HepG2 (cell line): ENCODE results near the gene PPP4R4. TPM values are rescaled to one million over a fixed set of nuclear protein-coding genes. Genes with fewer than 3 reads are reported as not detected.

Experiments
- CCDC6 ChIP-seq: sonication (generic); formaldehyde crosslinking; IDR thresholded peaks from 2 replicates; pipeline ENCODE4 v1.8.1; 2022; ENCODE audit warnings: mild to moderate bottlenecking, missing genetic modification reagents, moderate library complexity
- CREB1 ChIP-seq, 2 experiments: fragments of 450-650 bp in 1 of 2; IDR thresholded peaks; 2 replicates each; pipeline ENCODE4 v1.6.1; 2016 to 2017; ENCODE audit warnings: control low read depth in 1 of 2, mild to moderate bottlenecking in 1 of 2, missing compliant biosample characterization in 1 of 2, missing genetic modification characterization in 1 of 2
- CREM ChIP-seq, 2 experiments: sonication (generic) in 1 of 2; formaldehyde crosslinking in 1 of 2; IDR thresholded peaks; 2 replicates each; pipeline versions ENCODE4 v1.4.0 to v1.6.1; 2016 to 2020; ENCODE audit warnings: antibody characterized with exemption in 1 of 2, mild to moderate bottlenecking in 1 of 2, missing genetic modification reagents in 1 of 2
- KDM1A ChIP-seq: IDR thresholded peaks from 2 replicates; pipeline ENCODE4 v1.6.1; 2016; ENCODE audit warnings: missing compliant biosample characterization
- MED13 ChIP-seq: sonication (generic); formaldehyde crosslinking; IDR thresholded peaks from 2 replicates; pipeline ENCODE4 v1.5.0; 2020; ENCODE audit warnings: missing genetic modification reagents
- MEIS2 ChIP-seq: sonication (generic); formaldehyde crosslinking; IDR thresholded peaks from 2 replicates; pipeline ENCODE4 v1.9.0; 2021; ENCODE audit warnings: mild to moderate bottlenecking, missing genetic modification reagents
- PITX1 ChIP-seq: sonication (generic); formaldehyde crosslinking; IDR thresholded peaks from 2 replicates; pipeline ENCODE4 v1.5.1; 2020; ENCODE audit warnings: mild to moderate bottlenecking, missing genetic modification reagents
- REPIN1 ChIP-seq: sonication (generic); formaldehyde crosslinking; IDR thresholded peaks from 2 replicates; pipeline ENCODE4 v1.8.0; 2022; ENCODE audit warnings: missing genetic modification reagents, low read depth, mild to moderate bottlenecking, borderline replicate concordance
- RFX5 ChIP-seq: IDR thresholded peaks from 2 replicates; pipeline ENCODE4 v1.6.1; 2011; ENCODE audit warnings: low read depth, low read length, improper control_type of control experiment
- SIX1 ChIP-seq: sonication (generic); formaldehyde crosslinking; IDR thresholded peaks from 2 replicates; pipeline ENCODE4 v1.4.0; 2020; ENCODE audit warnings: missing genetic modification reagents, borderline replicate concordance
- SRSF1 ChIP-seq: fragments of 200-400 bp; formaldehyde crosslinking; optimal IDR thresholded peaks from 2 replicates; pipeline ENCODE3; 2017; ENCODE audit warnings: mild to moderate bottlenecking, low read depth, low read length, moderate library complexity
- ZBTB8A ChIP-seq: sonication (generic); formaldehyde crosslinking; IDR thresholded peaks from 2 replicates; pipeline ENCODE4 v1.4.0; 2020; ENCODE audit warnings: mild to moderate bottlenecking, low read depth, missing genetic modification reagents, borderline replicate concordance
- ZNF12 ChIP-seq: sonication (generic); formaldehyde crosslinking; IDR thresholded peaks from 2 replicates; pipeline ENCODE4 v1.5.0; 2020; ENCODE audit warnings: missing genetic modification reagents
- ZNF121 ChIP-seq: sonication (generic); formaldehyde crosslinking; IDR thresholded peaks from 2 replicates; pipeline ENCODE4 v1.5.0; 2020; ENCODE audit warnings: mild to moderate bottlenecking, missing genetic modification reagents
- ZNF337 ChIP-seq: sonication (generic); formaldehyde crosslinking; IDR thresholded peaks from 2 replicates; pipeline ENCODE4 v1.5.1; 2020; ENCODE audit warnings: missing genetic modification reagents, low read depth, mild to moderate bottlenecking, borderline replicate concordance
- ZNF761 ChIP-seq: sonication (generic); formaldehyde crosslinking; conservative IDR thresholded peaks from 2 replicates; pipeline ENCODE4 v1.4.0; 2020; ENCODE audit warnings: mild to moderate bottlenecking, missing genetic modification reagents
- ZNF841 ChIP-seq: sonication (generic); formaldehyde crosslinking; IDR thresholded peaks from 2 replicates; pipeline ENCODE4 v1.8.1; 2023; ENCODE audit warnings: missing genetic modification reagents, borderline replicate concordance
- polyA plus RNA-seq, 8 experiments: library from polyadenylated mRNA; depleted of rRNA in 3 of 8; stranded (reverse) in 7 of 8; unstranded in 1 of 8; fragments of >200 nt; fragmentation: Illumina TruSeq in 4 of 8; extraction: Trizol in 4 of 8; gene quantifications; 2 replicates each; pipeline versions ENCODE4 v1.2.1 to v1.2.3, GENCODE V29; 2011 to 2016; ENCODE audit warnings: low read depth in 4 of 8, missing spikeins in 1 of 8, mixed read lengths in 1 of 8; ENCODE audit not compliant: insufficient read depth in 1 of 8
- total RNA-seq, 5 experiments: library from RNA; depleted of rRNA; stranded (reverse); fragments of >200 nt; fragmentation: Illumina TruSeq; extraction: Trizol; gene quantifications; 2 replicates each; pipeline ENCODE4 v1.2.3, GENCODE V29; 2016; ENCODE audit warnings: low read depth in 1 of 5
- TF ChIP-seq, protein P1 (sequence below): IDR thresholded peaks from 2 replicates; pipeline ENCODE4 v1.6.1; 2016; ENCODE audit warnings: missing biosample characterization, missing genetic modification reagents, low read depth
- TF ChIP-seq, protein P2 (sequence below): sonication (generic); formaldehyde crosslinking; IDR thresholded peaks from 2 replicates; pipeline ENCODE4 v1.4.0; 2020; ENCODE audit warnings: missing genetic modification reagents
- TF ChIP-seq, protein P3 (sequence below): sonication (generic); formaldehyde crosslinking; IDR thresholded peaks from 2 replicates; pipeline ENCODE4 v1.4.0; 2020; ENCODE audit warnings: missing genetic modification reagents, borderline replicate concordance
- TF ChIP-seq, protein P4 (sequence below): sonication (generic); formaldehyde crosslinking; IDR thresholded peaks from 2 replicates; pipeline ENCODE4 v1.5.1; 2020; ENCODE audit warnings: missing genetic modification reagents, mild to moderate bottlenecking, borderline replicate concordance
- TF ChIP-seq, protein P5 (sequence below): sonication (generic); formaldehyde crosslinking; IDR thresholded peaks from 2 replicates; pipeline ENCODE4 v1.8.0; 2022; ENCODE audit warnings: missing genetic modification reagents, mild to moderate bottlenecking, borderline replicate concordance

PPP4R4 gene
- total and polyA plus RNA-seq, 2 of the 13 experiments (the other 11 are each of a cell fraction or from before 2014, with no cell fraction given) = 9.5 to 19.8 TPM

DNA sequence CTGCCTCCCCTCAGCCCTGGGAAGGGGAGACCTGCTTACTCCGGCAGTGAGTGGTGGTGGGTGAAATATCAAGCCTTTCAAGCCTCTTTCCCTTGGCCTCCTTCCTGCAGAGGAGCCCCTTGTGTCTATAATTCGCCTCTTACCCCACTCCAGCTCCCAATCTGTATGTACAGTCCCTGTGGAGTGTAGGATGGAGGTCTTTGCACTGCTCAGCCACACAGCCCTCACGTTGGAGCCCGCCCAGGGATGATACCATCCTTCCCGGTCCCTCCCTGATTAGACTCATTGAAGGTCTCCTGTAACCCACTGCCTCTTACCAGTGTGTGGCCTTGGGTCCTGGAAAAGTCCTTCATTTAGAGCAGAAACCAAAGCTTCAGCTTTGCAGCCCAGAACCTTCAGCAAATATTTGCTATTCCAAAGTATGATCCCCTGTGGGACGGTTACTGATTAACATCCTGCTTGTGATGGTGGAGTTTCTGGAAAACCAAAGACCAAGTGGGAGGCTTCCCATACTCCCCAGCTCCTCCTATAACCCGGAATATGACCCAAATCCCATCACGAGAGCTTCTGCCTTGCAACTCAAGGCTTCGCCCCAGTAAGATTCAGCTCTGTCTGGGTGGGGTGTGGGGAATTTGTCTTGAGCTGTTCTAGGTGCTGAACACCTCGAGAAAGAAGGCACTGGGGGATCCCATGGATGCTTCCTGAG lies 118.9 kb downstream of the PPP4R4 start, which contains the start of gene SERPINA10 (continued):
- TF ChIP-seq PITX1 (CRISPR knock-in tag) (peak; percentile 52), REPIN1 (peak; percentile 82; the same call in 1 of the 2 replicates), CREM (IDR thresholded peaks at IDR 0.05) (peak; percentile 84), CREM (CRISPR knock-in tag; IDR thresholded peaks at IDR 0.05) (no peak), RFX5 (0 out of 2 replicates have a peak, but pooled peaks have one; percentile 6), ZNF761 (CRISPR knock-in tag) (peak; percentile 78; the same call in 1 of the 2 replicates), ZNF12 (CRISPR knock-in tag) (peak; percentile 56; the same call in 1 of the 2 replicates), SIX1 (CRISPR knock-in tag) (peak; percentile 60; the same call in 1 of the 2 replicates), ZNF841 (CRISPR knock-in tag) (no peak), SRSF1 (no peak), ZBTB8A (CRISPR knock-in tag) (no peak), CREB1 (IDR thresholded peaks at IDR 0.05) (no peak), CREB1 (CRISPR knock-in tag; IDR thresholded peaks at IDR 0.05) (peak; percentile 75), CCDC6 (CRISPR knock-in tag) (no peak; the same call in 1 of the 2 replicates), KDM1A (CRISPR knock-in tag) (no peak), ZNF337 (no peak), ZNF121 (CRISPR knock-in tag) (no peak), MED13 (CRISPR knock-in tag) (peak; percentile 89), MEIS2 (CRISPR knock-in tag) (no peak)
- TF ChIP-seq, protein P1, sequence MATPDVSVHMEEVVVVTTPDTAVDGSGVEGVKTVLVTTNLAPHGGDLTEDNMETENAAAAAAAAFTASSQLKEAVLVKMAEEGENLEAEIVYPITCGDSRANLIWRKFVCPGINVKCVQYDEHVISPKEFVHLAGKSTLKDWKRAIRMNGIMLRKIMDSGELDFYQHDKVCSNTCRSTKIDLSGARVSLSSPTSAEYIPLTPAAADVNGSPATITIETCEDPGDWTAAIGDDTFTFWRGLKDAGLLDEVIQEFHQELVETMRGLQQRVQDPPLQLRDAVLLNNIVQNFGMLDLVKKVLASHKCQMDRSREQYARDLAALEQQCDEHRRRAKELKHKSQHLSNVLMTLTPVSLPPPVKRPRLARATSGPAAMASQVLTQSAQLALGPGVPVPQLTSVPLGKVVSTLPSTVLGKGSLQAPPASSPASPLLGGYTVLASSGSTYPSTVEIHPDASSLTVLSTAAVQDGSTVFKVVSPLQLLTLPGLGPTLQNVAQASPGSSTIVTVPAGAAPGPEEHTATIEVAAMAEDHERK (CRISPR knock-in tag) = no peak
- TF ChIP-seq, protein P2, sequence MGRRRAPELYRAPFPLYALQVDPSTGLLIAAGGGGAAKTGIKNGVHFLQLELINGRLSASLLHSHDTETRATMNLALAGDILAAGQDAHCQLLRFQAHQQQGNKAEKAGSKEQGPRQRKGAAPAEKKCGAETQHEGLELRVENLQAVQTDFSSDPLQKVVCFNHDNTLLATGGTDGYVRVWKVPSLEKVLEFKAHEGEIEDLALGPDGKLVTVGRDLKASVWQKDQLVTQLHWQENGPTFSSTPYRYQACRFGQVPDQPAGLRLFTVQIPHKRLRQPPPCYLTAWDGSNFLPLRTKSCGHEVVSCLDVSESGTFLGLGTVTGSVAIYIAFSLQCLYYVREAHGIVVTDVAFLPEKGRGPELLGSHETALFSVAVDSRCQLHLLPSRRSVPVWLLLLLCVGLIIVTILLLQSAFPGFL (CRISPR knock-in tag) = no peak
- TF ChIP-seq, protein P3, sequence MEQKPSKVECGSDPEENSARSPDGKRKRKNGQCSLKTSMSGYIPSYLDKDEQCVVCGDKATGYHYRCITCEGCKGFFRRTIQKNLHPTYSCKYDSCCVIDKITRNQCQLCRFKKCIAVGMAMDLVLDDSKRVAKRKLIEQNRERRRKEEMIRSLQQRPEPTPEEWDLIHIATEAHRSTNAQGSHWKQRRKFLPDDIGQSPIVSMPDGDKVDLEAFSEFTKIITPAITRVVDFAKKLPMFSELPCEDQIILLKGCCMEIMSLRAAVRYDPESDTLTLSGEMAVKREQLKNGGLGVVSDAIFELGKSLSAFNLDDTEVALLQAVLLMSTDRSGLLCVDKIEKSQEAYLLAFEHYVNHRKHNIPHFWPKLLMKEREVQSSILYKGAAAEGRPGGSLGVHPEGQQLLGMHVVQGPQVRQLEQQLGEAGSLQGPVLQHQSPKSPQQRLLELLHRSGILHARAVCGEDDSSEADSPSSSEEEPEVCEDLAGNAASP (CRISPR knock-in tag) = peak; percentile 76
- TF ChIP-seq, protein P4, sequence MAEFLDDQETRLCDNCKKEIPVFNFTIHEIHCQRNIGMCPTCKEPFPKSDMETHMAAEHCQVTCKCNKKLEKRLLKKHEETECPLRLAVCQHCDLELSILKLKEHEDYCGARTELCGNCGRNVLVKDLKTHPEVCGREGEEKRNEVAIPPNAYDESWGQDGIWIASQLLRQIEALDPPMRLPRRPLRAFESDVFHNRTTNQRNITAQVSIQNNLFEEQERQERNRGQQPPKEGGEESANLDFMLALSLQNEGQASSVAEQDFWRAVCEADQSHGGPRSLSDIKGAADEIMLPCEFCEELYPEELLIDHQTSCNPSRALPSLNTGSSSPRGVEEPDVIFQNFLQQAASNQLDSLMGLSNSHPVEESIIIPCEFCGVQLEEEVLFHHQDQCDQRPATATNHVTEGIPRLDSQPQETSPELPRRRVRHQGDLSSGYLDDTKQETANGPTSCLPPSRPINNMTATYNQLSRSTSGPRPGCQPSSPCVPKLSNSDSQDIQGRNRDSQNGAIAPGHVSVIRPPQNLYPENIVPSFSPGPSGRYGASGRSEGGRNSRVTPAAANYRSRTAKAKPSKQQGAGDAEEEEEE (CRISPR knock-in tag) = no peak
- TF ChIP-seq, protein P5, sequence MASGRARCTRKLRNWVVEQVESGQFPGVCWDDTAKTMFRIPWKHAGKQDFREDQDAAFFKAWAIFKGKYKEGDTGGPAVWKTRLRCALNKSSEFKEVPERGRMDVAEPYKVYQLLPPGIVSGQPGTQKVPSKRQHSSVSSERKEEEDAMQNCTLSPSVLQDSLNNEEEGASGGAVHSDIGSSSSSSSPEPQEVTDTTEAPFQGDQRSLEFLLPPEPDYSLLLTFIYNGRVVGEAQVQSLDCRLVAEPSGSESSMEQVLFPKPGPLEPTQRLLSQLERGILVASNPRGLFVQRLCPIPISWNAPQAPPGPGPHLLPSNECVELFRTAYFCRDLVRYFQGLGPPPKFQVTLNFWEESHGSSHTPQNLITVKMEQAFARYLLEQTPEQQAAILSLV (CRISPR knock-in tag) = 0 out of 2 replicates have a peak, but pooled peaks have one; percentile 19
